Left ventricle myocardium inferior (tissue), 1 donor: Measurements from ENCODE around the gene CDH4. TPM values are rescaled to one million over a fixed set of nuclear protein-coding genes. Genes with fewer than 3 reads are reported as not detected.

Experiments
- DNase-seq: peaks from one replicate; pipeline ENCODE4 v3.0.0-alpha.2; 2020
- H3K27ac ChIP-seq: fragments of 200-600 bp; replicated peaks from 2 replicates; pipeline ENCODE4 v1.8.0; 2021
- H3K27me3 ChIP-seq: fragments of 200-600 bp; 2 replicates; pipeline ENCODE4 v1.8.0; 2021; ENCODE audit warnings: low read depth
- H3K36me3 ChIP-seq: fragments of 200-600 bp; 2 replicates; pipeline ENCODE4 v1.8.0; 2021
- H3K4me1 ChIP-seq: fragments of 200-600 bp; 2 replicates; pipeline ENCODE4 v1.8.0; 2021
- H3K4me3 ChIP-seq: fragments of 200-600 bp; 2 replicates; pipeline ENCODE4 v1.8.0; 2021; ENCODE audit warnings: mild to moderate bottlenecking, moderate library complexity
- H3K9me3 ChIP-seq: fragments of 200-600 bp; replicated peaks from 2 replicates; pipeline ENCODE4 v1.8.0; 2021
- CTCF ChIP-seq: fragments of 200-600 bp; IDR thresholded peaks from 2 replicates; pipeline ENCODE4 v1.8.0; 2021; ENCODE audit warnings: antibody characterized with exemption, mild to moderate bottlenecking, borderline replicate concordance
- intact Hi-C: fragments of 100-400 bp; cut with micrococcal nuclease; formaldehyde crosslinking; loops from one replicate; pipeline ENCODE4 v1.11.0; 2022
- total RNA-seq: library from RNA; stranded (reverse); fragmentation: NEBNext Ultra II Directional; extraction: Animal tissue kit (Norgen Biotek cat#: 25700); gene quantifications from one replicate; pipeline ENCODE4 v1.2.1, GENCODE V29; 2021
- donor health status: DM: no; HTN: yes; CAD: no; lungs with severe emphysema.

CDH4 gene
- total RNA-seq, 1 donor from 2014 or later: 0.05 TPM

GRCh38 chr20:61577065-61577464, 325.0 kb downstream of the CDH4 start:
- TF ChIP-seq CTCF: no peak
- H3K27me3 ChIP-seq: peaks cover 61% of the 10 kb centered on the region
- no peak overlapping the region for H3K4me3 ChIP-seq
- H3K9me3 ChIP-seq: no peaks in the 10 kb centered on the region
- DNase-seq: no peak
- no peaks in the 10 kb centered on the region for H3K4me1 ChIP-seq
- no peaks in the 10 kb centered on the region for H3K36me3 ChIP-seq
- no peak overlapping the region for H3K27ac ChIP-seq
- intact Hi-C loops: no loop called here

GRCh38 chr20:61579908-61580307, 327.8 kb downstream of the CDH4 start:
- H3K9me3 ChIP-seq: no peaks in the 10 kb centered on the region
- no peak overlapping the region for H3K4me3 ChIP-seq
- intact Hi-C loops: no loop called here
- H3K27me3 ChIP-seq: peaks cover 70% of the 10 kb centered on the region
- H3K36me3 ChIP-seq: no peaks in the 10 kb centered on the region
- no peak for DNase-seq
- H3K27ac ChIP-seq: no peak overlapping the region
- H3K4me1 ChIP-seq: peaks cover 6% of the 10 kb centered on the region
- TF ChIP-seq CTCF: no peak

- Histone ChIP-seq H3K27me3 (peaks cover 69% of the 10 kb centered on the region), H3K4me3 (no peak overlapping the region), H3K9me3 (no peaks in the 10 kb centered on the region), H3K36me3 (no peaks in the 10 kb centered on the region), H3K27ac (no peak overlapping the region), H3K4me1 (peaks cover 9% of the 10 kb centered on the region)
- no peak for TF ChIP-seq CTCF
- intact Hi-C loops: no loop called here
- no peak for DNase-seq
Measured at GRCh38 chr20:61580958-61581824, 329.1 kb downstream of the CDH4 start.

- TF ChIP-seq CTCF: no peak
- Histone ChIP-seq H3K4me3 (no peak overlapping the region), H3K9me3 (no peaks in the 10 kb centered on the region), H3K27ac (no peak overlapping the region), H3K36me3 (no peaks in the 10 kb centered on the region), H3K4me1 (peaks cover 9% of the 10 kb centered on the region), H3K27me3 (peaks cover 75% of the 10 kb centered on the region)
- DNase-seq: no peak
- intact Hi-C loops: no loop called here
Measured at GRCh38 chr20:61581825-61582188, 329.7 kb downstream of the CDH4 start.

- intact Hi-C loops: no loop called here
- Histone ChIP-seq H3K4me3 (no peak overlapping the region), H3K36me3 (no peaks in the 10 kb centered on the region), H3K9me3 (no peaks in the 10 kb centered on the region), H3K4me1 (peaks cover 9% of the 10 kb centered on the region), H3K27ac (no peak overlapping the region), H3K27me3 (peaks cover 80% of the 10 kb centered on the region)
- DNase-seq: no peak
- no peak for TF ChIP-seq CTCF
Measured at GRCh38 chr20:61582196-61582923, 330.3 kb downstream of the CDH4 start.
